ENCODE data around the gene RBM39. TPM values are rescaled to one million over a fixed set of nuclear protein-coding genes. Genes with fewer than 3 reads are reported as not detected.
A peak's percentile ranks its signal among the peaks of the same experiment; 100 is the strongest.
"Not testable (repeated sequence)": the region's sequence is repeated elsewhere in the genome, so short reads cannot be mapped to it uniquely, and the experiment has no call there.

The RBM39 gene
- total RNA-seq, result 100 to 1,000 TPM; 277 to 389 (median 356) TPM
- polyA plus RNA-seq, result 100 to 1,000 TPM; 247 to 269 TPM
- long read RNA-seq, donor 1, transcript RBM39-203 (17 exons, 2,831 nt), result minor isoform, 27 of 206 reads
- long read RNA-seq, donor 1, transcript RBM39-240 (6 exons, 759 nt), result minor isoform, 14 of 206 reads
- long read RNA-seq, donor 1, transcript RBM39-201 (17 exons, 2,488 nt), result major isoform, 35 of 206 reads
- long read RNA-seq, donor 1, transcript RBM39-206 (18 exons, 2,883 nt), result minor isoform, 6 of 206 reads
- long read RNA-seq, donor 1, partial matches to known transcripts, result 45 of 206 reads
- long read RNA-seq, donor 1, other reads (novel, unspliced or antisense), result 52 of 206 reads
- long read RNA-seq, donor 2, transcript RBM39-203 (17 exons, 2,831 nt), result minor isoform, 18 of 148 reads
- long read RNA-seq, donor 2, transcript RBM39-240 (6 exons, 759 nt), result minor isoform, 9 of 148 reads
- long read RNA-seq, donor 2, transcript RBM39-225 (6 exons, 825 nt), result minor isoform, 7 of 148 reads
- long read RNA-seq, donor 2, transcript RBM39-201 (17 exons, 2,488 nt), result major isoform, 24 of 148 reads
- long read RNA-seq, donor 2, partial matches to known transcripts, result 58 of 148 reads
- long read RNA-seq, donor 2, other reads (novel, unspliced or antisense), result 6 of 148 reads
- long read RNA-seq, donor 3, full-length matches to known transcripts, result 159 of 249 reads
- long read RNA-seq, donor 3, partial matches to known transcripts, result 9 of 249 reads
- long read RNA-seq, donor 3, other reads (novel, unspliced or antisense), result 81 of 249 reads

DNA sequence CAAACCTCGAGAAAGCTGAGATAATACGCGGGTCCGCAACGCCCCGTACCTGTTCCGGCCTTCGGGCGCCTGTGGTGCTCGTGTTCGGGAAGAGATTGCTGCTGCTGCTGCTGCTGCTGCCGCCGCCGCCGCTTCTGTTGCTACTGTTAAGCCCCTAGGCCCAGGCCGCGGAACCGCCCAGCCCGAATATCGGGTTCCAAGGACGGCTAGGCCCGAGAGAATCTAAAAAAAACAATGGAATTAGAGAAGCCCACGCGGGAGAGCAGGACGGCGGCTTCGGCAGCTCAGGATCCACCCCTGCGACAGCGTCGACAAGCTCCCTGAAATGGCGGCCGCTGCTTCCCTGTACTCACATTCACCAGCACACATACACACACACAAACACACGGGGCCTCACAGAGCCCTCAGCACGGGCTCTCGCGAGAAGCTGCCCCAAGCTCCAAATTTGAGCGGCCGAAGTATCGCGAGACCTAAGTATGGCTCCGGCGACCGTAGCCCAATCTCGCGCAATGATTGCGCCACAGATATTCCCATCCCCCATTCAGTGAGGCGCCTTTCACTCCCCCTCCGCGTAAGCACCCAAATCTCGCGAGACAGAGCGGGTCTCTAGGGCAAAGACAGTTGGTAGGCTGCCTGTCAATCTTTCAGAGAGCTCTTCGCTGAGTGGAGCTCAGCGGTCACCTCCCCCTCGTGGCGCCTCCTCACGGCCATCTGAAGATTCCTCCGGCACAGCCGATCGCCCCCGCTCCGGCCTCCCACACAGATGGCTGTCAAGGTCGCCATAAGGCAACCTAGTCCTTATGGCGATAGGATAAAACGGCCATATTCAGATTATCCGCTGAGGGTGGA, at the start of gene RBM39:
TSS of gene RBM39 (minus strand) at position 369 of the 849 bp plus-strand sequence. CDS start 1,386 bp downstream, outside the sequence.
- H3K27ac ChIP-seq, result peak within 1 kb of the TSS; percentile 96 to 100
- no peaks in the 10 kb centered on the region for H3K9me3 ChIP-seq
- peak; percentile 99 to 100 (median 100) for DNase-seq
- intact Hi-C loops (cut with DNase I), result loop anchor here in 1 of 4 donors (2.0 to 10.0 kb wide), 3 partner anchors 29 to 803 kb away; partner anchors contain the start of genes MYL9 and SPAG4
- peak within 1 kb of the TSS; percentile 75 for H3K4me3 ChIP-seq
- no peaks in the 10 kb centered on the region for H3K36me3 ChIP-seq
- 0 to 1% (median 1%) methylated on average over 63 to 66 of the region's 66 CpGs for WGBS, 3 donors
- TF ChIP-seq POLR2A (IDR thresholded peaks at IDR 0.05) (peak; percentile 97), CTCF (IDR thresholded peaks at IDR 0.05) (peak; percentile 10 to 63 (median 60)), EP300 (IDR thresholded peaks at IDR 0.05) (peak; percentile 61)
- peaks cover 4% of the 10 kb centered on the region for H3K4me1 ChIP-seq (ENCODE audit: insufficient read depth)
- no peaks in the 10 kb centered on the region for H3K27me3 ChIP-seq

- intact Hi-C loops (cut with DNase I), result no loop called here
- DNase-seq, result no peak
Observed at GRCh38 chr20:35791821-35792220, 49.8 kb upstream of the RBM39 start.

DNA sequence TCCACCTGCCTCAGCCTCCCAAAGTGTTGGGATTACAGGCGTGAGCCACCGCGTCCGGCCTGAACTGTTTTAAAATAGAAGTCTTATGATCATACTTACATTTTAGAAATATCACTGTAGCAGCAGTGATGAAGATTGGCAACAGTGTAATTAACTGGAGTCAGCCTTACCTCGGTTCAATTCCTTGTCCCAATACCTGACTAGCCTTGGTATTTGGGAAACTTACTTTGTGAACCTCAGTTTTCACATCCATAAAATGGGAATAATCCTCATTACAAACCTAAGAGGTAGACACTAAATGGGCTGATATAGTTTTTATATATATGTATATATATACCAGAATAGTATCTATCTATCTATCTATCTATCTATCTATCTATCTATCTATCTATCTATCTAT, 49.0 kb upstream of the RBM39 start:
- intact Hi-C loops (cut with DNase I), result no loop called here
- TF ChIP-seq EP300 (IDR thresholded peaks at IDR 0.05), result no peak
- TF ChIP-seq CTCF (IDR thresholded peaks at IDR 0.05), result no peak
- TF ChIP-seq POLR2A (IDR thresholded peaks at IDR 0.05), result no peak
- Histone ChIP-seq H3K27me3 (no peaks in the 10 kb centered on the region), H3K4me1 (ENCODE audit: insufficient read depth) (peaks cover 1% of the 10 kb centered on the region), H3K27ac (no peak overlapping the region), H3K9me3 (no peaks in the 10 kb centered on the region), H3K36me3 (no peaks in the 10 kb centered on the region), H3K4me3 (no peak overlapping the region)
- 95 to 97% (median 96%) methylated on average over 5 of the region's 5 CpGs for WGBS, 3 donors
- no peak for DNase-seq

More at GRCh38 chr20:35791821-35792220, 49.8 kb upstream of the RBM39 start:
- no peak overlapping the region for H3K4me3 ChIP-seq
- WGBS, 3 donors, result 61 to 75% (median 62%) methylated on average over 3 of the region's 3 CpGs
- peaks cover 1% of the 10 kb centered on the region for H3K4me1 ChIP-seq (ENCODE audit: insufficient read depth)
- no peaks in the 10 kb centered on the region for H3K36me3 ChIP-seq
- no peaks in the 10 kb centered on the region for H3K9me3 ChIP-seq
- no peak for TF ChIP-seq EP300 (IDR thresholded peaks at IDR 0.05)
- no peak for TF ChIP-seq POLR2A (IDR thresholded peaks at IDR 0.05)
- no peak for TF ChIP-seq CTCF (IDR thresholded peaks at IDR 0.05)
- H3K27me3 ChIP-seq, result no peaks in the 10 kb centered on the region
- H3K27ac ChIP-seq, result no peak overlapping the region

GRCh38 chr20:35788796-35789195, 46.7 kb upstream of the RBM39 start:
- TF ChIP-seq EP300 (IDR thresholded peaks at IDR 0.05) (no peak), POLR2A (IDR thresholded peaks at IDR 0.05) (no peak), CTCF (IDR thresholded peaks at IDR 0.05) (no peak)
- Histone ChIP-seq H3K4me3 (no peak overlapping the region), H3K9me3 (no peaks in the 10 kb centered on the region), H3K36me3 (no peaks in the 10 kb centered on the region), H3K27me3 (no peaks in the 10 kb centered on the region), H3K4me1 (ENCODE audit: insufficient read depth) (peaks cover 1% of the 10 kb centered on the region), H3K27ac (no peak overlapping the region)
- 96 to 97% (median 96%) methylated on average over 4 of the region's 4 CpGs for WGBS, 3 donors
- no peak for DNase-seq
- intact Hi-C loops (cut with DNase I), result no loop called here

DNA sequence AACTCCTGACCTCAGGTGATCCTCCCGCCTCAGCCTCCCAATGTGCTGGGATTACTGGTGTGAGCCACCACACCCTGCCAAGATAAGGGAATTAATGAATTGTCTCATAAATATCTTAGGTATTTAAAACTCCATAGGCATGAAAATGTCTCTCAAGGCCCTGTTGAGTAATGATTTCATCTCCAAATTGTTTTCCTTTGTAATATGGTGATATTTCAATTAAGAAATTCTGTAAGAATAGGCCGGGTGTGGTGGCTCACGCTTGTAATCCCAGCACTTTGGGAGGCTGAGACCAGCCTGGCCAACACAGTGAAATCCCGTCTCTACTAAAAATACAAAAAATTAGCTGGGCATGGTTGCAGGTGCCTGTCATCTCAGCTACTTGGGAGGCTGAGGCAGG, 43.5 kb upstream of the RBM39 start:
- H3K27ac ChIP-seq; H3K9me3 ChIP-seq; H3K27me3 ChIP-seq; H3K4me3 ChIP-seq; intact Hi-C loops (cut with DNase I); DNase-seq; H3K4me1 ChIP-seq (ENCODE audit: insufficient read depth); H3K36me3 ChIP-seq: not testable (repeated sequence)
- 97 to 98% (median 98%) methylated on average over 4 of the region's 4 CpGs for WGBS, 3 donors

DNA sequence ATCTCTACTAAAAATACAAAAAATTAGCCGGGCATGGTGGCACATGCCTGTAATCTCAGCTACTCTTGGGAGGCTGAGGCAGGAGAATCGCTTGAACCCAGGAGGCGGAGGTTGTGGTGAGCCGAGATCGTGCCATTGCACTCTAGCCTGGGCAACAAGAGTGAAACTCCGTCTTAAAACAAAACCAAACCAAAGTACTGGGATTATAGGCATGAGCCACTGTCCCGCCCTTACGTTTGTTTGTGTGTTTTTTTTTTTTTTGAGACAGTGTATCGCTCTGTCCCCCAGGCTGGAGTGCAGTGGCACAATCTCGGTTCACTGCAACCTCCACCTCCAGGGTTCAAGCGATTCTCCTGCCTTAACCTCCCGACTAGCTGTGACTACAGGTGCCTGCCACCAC, 41.8 kb upstream of the RBM39 start:
- H3K9me3 ChIP-seq; intact Hi-C loops (cut with DNase I); H3K27me3 ChIP-seq; H3K36me3 ChIP-seq; DNase-seq; H3K4me3 ChIP-seq; H3K27ac ChIP-seq; H3K4me1 ChIP-seq (ENCODE audit: insufficient read depth): not testable (repeated sequence)
- WGBS, 3 donors, result 92 to 96% (median 93%) methylated on average over 12 of the region's 12 CpGs
